HCT116 (cell line): ENCODE measurements around the gene MAP6D1. TPM values are rescaled to one million over a fixed set of nuclear protein-coding genes. Genes with fewer than 3 reads are reported as not detected.

Experiments
- ATAC-seq: fragments of 200-7000 bp; cut with Tn5 transposase; 2 replicates; pipeline ENCODE4 v1.9.1; 2020; ENCODE audit warnings: mild to moderate bottlenecking, moderate library complexity
- BruUV-seq: library from RNA; stranded (reverse); fragments of 400-500 nt; replicated peaks from 2 replicates; lab custom pipeline; 2021; lab: Mats Ljungman, UMichigan
- CTCF ChIA-PET: fragments of 300-600 bp; sonication (Branson Sonifier 250); formaldehyde crosslinking; loops from one replicate; lab custom pipeline; 2021; ENCODE audit warnings: antibody characterized with exemption; lab: Charles Lee
- POLR2A ChIA-PET: fragments of 300-600, 350-600 bp; sonication (Branson Sonifier 250); formaldehyde crosslinking; loops from one replicate; lab custom pipeline; 2021; ENCODE audit warnings: antibody characterized with exemption; lab: Charles Lee
- RAD21 ChIA-PET, 2 experiments: fragments of 300-600 bp; sonication (Branson Sonifier 250); formaldehyde crosslinking; loops; one replicate each; lab custom pipeline; 2023; ENCODE audit warnings: low total read pairs in 2 of 2; ENCODE audit not compliant: uncharacterized antibody in 2 of 2, unreplicated experiment in 2 of 2, low non-redundant PET in 1 of 2; lab: Charles Lee
- DNase-seq: peaks from one replicate; pipeline ENCODE4 v3.0.0-alpha.2; 2010; ENCODE audit warnings: low read depth, low spot score
- H2AFZ ChIP-seq: fragments of 200-600 bp; shearing (Covaris generic), sonication (generic); 2 replicates; pipeline ENCODE4 v1.6.1; 2017; ENCODE audit warnings: low read depth, mixed run types, mixed read lengths, antibody characterized with exemption, low read length; ENCODE audit not compliant: poor library complexity, severe bottlenecking
- H3K27ac ChIP-seq: 2 replicates; pipeline ENCODE4 v1.5.1; 2012; ENCODE audit warnings: low read depth, low read length
- H3K27me3 ChIP-seq: fragments of 200-600 bp; sonication (generic); 2 replicates; pipeline ENCODE4 v1.6.1; 2016; ENCODE audit warnings: mixed run types, low read length, mixed read lengths; ENCODE audit not compliant: insufficient read depth
- H3K36me3 ChIP-seq, 2 experiments: fragments of 200-500 bp in 1 of 2; fragments of 200-600 bp in 1 of 2; sonication (Bioruptor generic) in 1 of 2; sonication (generic) in 1 of 2; 2 replicates each; pipeline versions ENCODE4 v1.5.1 to v1.6.1; 2014 to 2016; ENCODE audit warnings: low read length in 2 of 2, inconsistent platforms in 1 of 2, mixed read lengths in 1 of 2, mixed run types in 1 of 2; ENCODE audit not compliant: insufficient read depth in 2 of 2, control insufficient read depth in 1 of 2
- H3K4me1 ChIP-seq, 2 experiments: fragments of 200-600 bp in 1 of 2; sonication (generic) in 1 of 2; 2 replicates each; pipeline versions ENCODE4 v1.5.1 to v1.6.1; 2012 to 2017; ENCODE audit warnings: low read length in 2 of 2, inconsistent platforms in 1 of 2, mild to moderate bottlenecking in 1 of 2, mixed read lengths in 1 of 2, mixed run types in 1 of 2, moderate library complexity in 1 of 2; ENCODE audit not compliant: insufficient read depth in 2 of 2, control insufficient read depth in 1 of 2
- H3K4me2 ChIP-seq: fragments of 200-600 bp; sonication (generic); 2 replicates; pipeline ENCODE4 v1.6.1; 2017; ENCODE audit warnings: mixed run types, low read length, mixed read lengths
- H3K4me3 ChIP-seq, 2 experiments: fragments of 200-600 bp in 1 of 2; sonication (generic) in 1 of 2; replicated peaks in 1 of 2; 2 replicates each; pipeline ENCODE4 v1.5.1; 2011 to 2016; ENCODE audit warnings: low read length in 2 of 2, control low read depth in 1 of 2, low read depth in 1 of 2, mild to moderate bottlenecking in 1 of 2, mixed read lengths in 1 of 2, mixed run types in 1 of 2
- H3K79me2 ChIP-seq: fragments of 200-600 bp; sonication (generic); 2 replicates; pipeline ENCODE4 v1.6.1; 2017; ENCODE audit warnings: mild to moderate bottlenecking, mixed run types, low read length, moderate library complexity, mixed read lengths; ENCODE audit not compliant: insufficient read depth
- H3K9ac ChIP-seq: fragments of 200-600 bp; sonication (generic); 2 replicates; pipeline ENCODE4 v1.6.1; 2016; ENCODE audit warnings: low read length, mixed read lengths
- H3K9me2 ChIP-seq: fragments of 200-600 bp; sonication (generic), shearing (Covaris generic); 2 replicates; pipeline ENCODE4 v1.6.1; 2017; ENCODE audit warnings: mixed run types, mild to moderate bottlenecking, moderate library complexity; ENCODE audit not compliant: insufficient read depth
- H3K9me3 ChIP-seq, 2 experiments: fragments of 200-500 bp in 1 of 2; fragments of 200-600 bp in 1 of 2; sonication (Bioruptor generic) in 1 of 2; sonication (generic) in 1 of 2; 2 replicates each; pipeline ENCODE4 v1.6.1; 2014 to 2017; ENCODE audit warnings: low read length in 2 of 2, mixed read lengths in 2 of 2, inconsistent platforms in 1 of 2, low read depth in 1 of 2, mild to moderate bottlenecking in 1 of 2, mixed run types in 1 of 2, moderate library complexity in 1 of 2; ENCODE audit not compliant: control insufficient read depth in 1 of 2, insufficient read depth in 1 of 2
- H4K20me1 ChIP-seq: fragments of 200-600 bp; sonication (generic), shearing (Covaris generic); 2 replicates; pipeline ENCODE4 v1.6.1; 2017; ENCODE audit warnings: mixed run types, mild to moderate bottlenecking, moderate library complexity; ENCODE audit not compliant: insufficient read depth
- CBX3 ChIP-seq: IDR thresholded peaks from 2 replicates; pipeline ENCODE4 v1.6.1; 2012; ENCODE audit warnings: low read depth
- CEBPB ChIP-seq: IDR thresholded peaks from 2 replicates; pipeline ENCODE4 v1.6.1; 2012; ENCODE audit warnings: low read depth
- EGR1 ChIP-seq: IDR thresholded peaks from 2 replicates; pipeline ENCODE4 v1.6.1; 2012; ENCODE audit warnings: low read depth
- ELF1 ChIP-seq: IDR thresholded peaks from 2 replicates; pipeline ENCODE4 v1.6.1; 2012; ENCODE audit warnings: low read depth, borderline replicate concordance
- EZH2 ChIP-seq: fragments of 200-600 bp; sonication (generic); IDR thresholded peaks from 2 replicates; pipeline ENCODE4 v1.6.1; 2017; ENCODE audit warnings: antibody characterized with exemption, mixed run types
- EZH2phosphoT487 ChIP-seq: fragments of 200-600 bp; IDR thresholded peaks from 2 replicates; pipeline ENCODE4 v1.6.1; 2018; ENCODE audit warnings: antibody characterized with exemption, borderline replicate concordance
- MAX ChIP-seq: IDR thresholded peaks from 2 replicates; pipeline ENCODE4 v1.6.1; 2012
- SRF ChIP-seq: IDR thresholded peaks from 2 replicates; pipeline ENCODE4 v1.6.1; 2012; ENCODE audit warnings: low read depth
- TCF7L2 ChIP-seq: IDR thresholded peaks from 2 replicates; pipeline ENCODE4 v1.7.0; 2011; ENCODE audit warnings: borderline replicate concordance, inconsistent platforms; ENCODE audit not compliant: insufficient read depth, insufficient read length; ENCODE audit errors: extremely low read depth
- YY1 ChIP-seq: IDR thresholded peaks from 2 replicates; pipeline ENCODE4 v1.6.1; 2011; ENCODE audit warnings: low read length, low read depth, moderate library complexity, mild to moderate bottlenecking; ENCODE audit not compliant: insufficient replicate concordance; ENCODE audit errors: extremely low read depth
- ZBTB33 ChIP-seq: IDR thresholded peaks from 2 replicates; pipeline ENCODE4 v1.6.1; 2011; ENCODE audit warnings: mild to moderate bottlenecking, low read length, moderate library complexity; ENCODE audit not compliant: insufficient replicate concordance; ENCODE audit errors: extremely low read depth
- intact Hi-C: fragments of 100-400 bp; cut with micrococcal nuclease; formaldehyde crosslinking; loops from 2 replicates; pipeline ENCODE4 v1.10.0; 2022
- total RNA-seq: library from RNA; stranded (reverse); gene quantifications from one replicate; pipeline ENCODE4 v1.2.1, GENCODE V29; 2021; ENCODE audit not compliant: unreplicated experiment
- TF ChIP-seq, protein P1 (sequence below): IDR thresholded peaks from 2 replicates; pipeline ENCODE4 v1.6.1; 2012; ENCODE audit warnings: low read depth
- TF ChIP-seq, protein P2 (sequence below), 3 experiments: fragments of 200-600 bp in 1 of 3; sonication (generic) in 1 of 3; IDR thresholded peaks in 2 of 3; conservative IDR thresholded peaks in 1 of 3; 2 replicates each; pipeline ENCODE4 v1.5.1; 2012 to 2017; ENCODE audit warnings: low read depth in 2 of 3, low read length in 2 of 3, antibody characterized with exemption in 1 of 3, borderline replicate concordance in 1 of 3, control low read depth in 1 of 3, mild to moderate bottlenecking in 1 of 3, mixed read lengths in 1 of 3, mixed run types in 1 of 3, moderate library complexity in 1 of 3; ENCODE audit not compliant: insufficient read depth in 1 of 3

The MAP6D1 gene
- total RNA-seq, 1 experiment from 2014 or later = 5.3 TPM

- Histone ChIP-seq H3K27me3 (no peaks in the 10 kb centered on the region), H2AFZ (no peak overlapping the region), H3K4me3 (no peak overlapping the region), H4K20me1 (no peaks in the 10 kb centered on the region), H3K27ac (no peak overlapping the region), H3K9me3 (no peaks in the 10 kb centered on the region), H3K4me1 (no peaks in the 10 kb centered on the region), H3K4me2 (no peak overlapping the region), H3K79me2 (peaks cover 14% of the 10 kb centered on the region; the same call in 1 of the 2 replicates), H3K36me3 (peaks cover 25 to 29% of the 10 kb centered on the region in 2 experiments; a peak in 3 of 4 replicates), H3K9ac (no peak overlapping the region), H3K9me2 (no peaks in the 10 kb centered on the region)
- RAD21 ChIA-PET = no interaction called here
- POLR2A ChIA-PET = no interaction called here
- ATAC-seq = no peak
- no peak for DNase-seq
- BruUV-seq = no TSS peak
- intact Hi-C loops = no loop called here
- CTCF ChIA-PET = no interaction called here
- TF ChIP-seq SRF (no peak), EZH2phosphoT487 (no peak), TCF7L2 (no peak), ELF1 (no peak), YY1 (no peak), MAX (no peak), CEBPB (no peak), EZH2 (no peak), EGR1 (no peak), CBX3 (no peak), ZBTB33 (no peak)
- TF ChIP-seq, protein P1, sequence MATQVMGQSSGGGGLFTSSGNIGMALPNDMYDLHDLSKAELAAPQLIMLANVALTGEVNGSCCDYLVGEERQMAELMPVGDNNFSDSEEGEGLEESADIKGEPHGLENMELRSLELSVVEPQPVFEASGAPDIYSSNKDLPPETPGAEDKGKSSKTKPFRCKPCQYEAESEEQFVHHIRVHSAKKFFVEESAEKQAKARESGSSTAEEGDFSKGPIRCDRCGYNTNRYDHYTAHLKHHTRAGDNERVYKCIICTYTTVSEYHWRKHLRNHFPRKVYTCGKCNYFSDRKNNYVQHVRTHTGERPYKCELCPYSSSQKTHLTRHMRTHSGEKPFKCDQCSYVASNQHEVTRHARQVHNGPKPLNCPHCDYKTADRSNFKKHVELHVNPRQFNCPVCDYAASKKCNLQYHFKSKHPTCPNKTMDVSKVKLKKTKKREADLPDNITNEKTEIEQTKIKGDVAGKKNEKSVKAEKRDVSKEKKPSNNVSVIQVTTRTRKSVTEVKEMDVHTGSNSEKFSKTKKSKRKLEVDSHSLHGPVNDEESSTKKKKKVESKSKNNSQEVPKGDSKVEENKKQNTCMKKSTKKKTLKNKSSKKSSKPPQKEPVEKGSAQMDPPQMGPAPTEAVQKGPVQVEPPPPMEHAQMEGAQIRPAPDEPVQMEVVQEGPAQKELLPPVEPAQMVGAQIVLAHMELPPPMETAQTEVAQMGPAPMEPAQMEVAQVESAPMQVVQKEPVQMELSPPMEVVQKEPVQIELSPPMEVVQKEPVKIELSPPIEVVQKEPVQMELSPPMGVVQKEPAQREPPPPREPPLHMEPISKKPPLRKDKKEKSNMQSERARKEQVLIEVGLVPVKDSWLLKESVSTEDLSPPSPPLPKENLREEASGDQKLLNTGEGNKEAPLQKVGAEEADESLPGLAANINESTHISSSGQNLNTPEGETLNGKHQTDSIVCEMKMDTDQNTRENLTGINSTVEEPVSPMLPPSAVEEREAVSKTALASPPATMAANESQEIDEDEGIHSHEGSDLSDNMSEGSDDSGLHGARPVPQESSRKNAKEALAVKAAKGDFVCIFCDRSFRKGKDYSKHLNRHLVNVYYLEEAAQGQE = no peak
- TF ChIP-seq, protein P2, sequence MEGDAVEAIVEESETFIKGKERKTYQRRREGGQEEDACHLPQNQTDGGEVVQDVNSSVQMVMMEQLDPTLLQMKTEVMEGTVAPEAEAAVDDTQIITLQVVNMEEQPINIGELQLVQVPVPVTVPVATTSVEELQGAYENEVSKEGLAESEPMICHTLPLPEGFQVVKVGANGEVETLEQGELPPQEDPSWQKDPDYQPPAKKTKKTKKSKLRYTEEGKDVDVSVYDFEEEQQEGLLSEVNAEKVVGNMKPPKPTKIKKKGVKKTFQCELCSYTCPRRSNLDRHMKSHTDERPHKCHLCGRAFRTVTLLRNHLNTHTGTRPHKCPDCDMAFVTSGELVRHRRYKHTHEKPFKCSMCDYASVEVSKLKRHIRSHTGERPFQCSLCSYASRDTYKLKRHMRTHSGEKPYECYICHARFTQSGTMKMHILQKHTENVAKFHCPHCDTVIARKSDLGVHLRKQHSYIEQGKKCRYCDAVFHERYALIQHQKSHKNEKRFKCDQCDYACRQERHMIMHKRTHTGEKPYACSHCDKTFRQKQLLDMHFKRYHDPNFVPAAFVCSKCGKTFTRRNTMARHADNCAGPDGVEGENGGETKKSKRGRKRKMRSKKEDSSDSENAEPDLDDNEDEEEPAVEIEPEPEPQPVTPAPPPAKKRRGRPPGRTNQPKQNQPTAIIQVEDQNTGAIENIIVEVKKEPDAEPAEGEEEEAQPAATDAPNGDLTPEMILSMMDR (IDR thresholded peaks at IDR 0.05 in 2 of 3, conservative IDR thresholded peaks at IDR 0.05 in 1 of 3; ENCODE audit: borderline replicate concordance in 1 of 3, insufficient read depth in 1 of 3, low read depth in 2 of 3, low read length in 2 of 3) = no peak
Observed at GRCh38 chr3:183792976-183793375, 32.4 kb downstream of the MAP6D1 start.
